PFSK-1 (cell line): ENCODE results near the gene EIF4E1B.

ENCODE experiments used
- FOXP2 ChIP-seq: optimal IDR thresholded peaks from 2 replicates; pipeline ENCODE3; 2011; ENCODE audit warnings: borderline replicate concordance, control low read depth, inconsistent platforms; ENCODE audit not compliant: insufficient read depth; ENCODE audit errors: extremely low read length, extremely low read depth
- POLR2AphosphoS5 ChIP-seq: IDR thresholded peaks from 2 replicates; pipeline ENCODE4 v1.6.1; 2012; ENCODE audit warnings: low read depth, mild to moderate bottlenecking, control low read depth, low read length, moderate library complexity
- SIN3A ChIP-seq: IDR thresholded peaks from 2 replicates; pipeline ENCODE4 v1.6.1; 2012; ENCODE audit warnings: mild to moderate bottlenecking, low read length, moderate library complexity, borderline replicate concordance; ENCODE audit not compliant: insufficient read depth
- TAF1 ChIP-seq: IDR thresholded peaks from 2 replicates; pipeline ENCODE4 v1.6.1; 2012; ENCODE audit warnings: low read length, control low read depth, borderline replicate concordance; ENCODE audit not compliant: insufficient read depth
- TF ChIP-seq, protein P1 (sequence below), 2 experiments: IDR thresholded peaks; 2 replicates each; pipeline versions ENCODE4 v1.6.1 to v1.8.0; 2011 to 2012; ENCODE audit warnings: low read depth in 2 of 2, low read length in 2 of 2, control low read depth in 1 of 2, inconsistent platforms in 1 of 2, mild to moderate bottlenecking in 1 of 2, moderate library complexity in 1 of 2; ENCODE audit not compliant: insufficient read depth in 1 of 2

Gene EIF4E1B

DNA sequence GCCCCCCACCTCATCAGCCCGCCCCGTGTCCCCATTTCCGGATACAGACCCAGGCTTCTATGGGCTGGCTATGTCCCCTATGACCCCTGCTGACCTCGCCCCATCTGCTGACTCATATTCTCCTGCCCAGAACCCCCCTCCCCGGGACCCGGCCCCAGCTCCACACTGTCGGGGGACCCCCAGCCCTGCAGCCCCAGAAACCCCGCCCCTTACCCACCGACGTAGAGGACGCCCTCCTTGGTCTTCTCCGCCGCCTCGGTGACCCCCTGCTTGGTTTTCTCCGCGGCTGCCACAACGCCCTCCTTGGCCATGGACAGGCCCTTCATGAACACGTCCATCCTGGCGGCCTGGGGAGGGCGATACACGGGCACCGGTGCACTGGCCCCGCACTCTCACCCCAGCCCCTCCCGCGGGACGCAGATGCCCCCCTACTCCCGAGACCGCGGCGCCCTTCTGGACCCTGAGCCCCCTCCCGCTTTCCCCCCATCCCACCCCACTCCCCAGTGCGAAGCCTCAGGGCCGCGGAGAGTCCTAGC lies 1.1 kb upstream of the EIF4E1B start:
- TF ChIP-seq, protein P1, sequence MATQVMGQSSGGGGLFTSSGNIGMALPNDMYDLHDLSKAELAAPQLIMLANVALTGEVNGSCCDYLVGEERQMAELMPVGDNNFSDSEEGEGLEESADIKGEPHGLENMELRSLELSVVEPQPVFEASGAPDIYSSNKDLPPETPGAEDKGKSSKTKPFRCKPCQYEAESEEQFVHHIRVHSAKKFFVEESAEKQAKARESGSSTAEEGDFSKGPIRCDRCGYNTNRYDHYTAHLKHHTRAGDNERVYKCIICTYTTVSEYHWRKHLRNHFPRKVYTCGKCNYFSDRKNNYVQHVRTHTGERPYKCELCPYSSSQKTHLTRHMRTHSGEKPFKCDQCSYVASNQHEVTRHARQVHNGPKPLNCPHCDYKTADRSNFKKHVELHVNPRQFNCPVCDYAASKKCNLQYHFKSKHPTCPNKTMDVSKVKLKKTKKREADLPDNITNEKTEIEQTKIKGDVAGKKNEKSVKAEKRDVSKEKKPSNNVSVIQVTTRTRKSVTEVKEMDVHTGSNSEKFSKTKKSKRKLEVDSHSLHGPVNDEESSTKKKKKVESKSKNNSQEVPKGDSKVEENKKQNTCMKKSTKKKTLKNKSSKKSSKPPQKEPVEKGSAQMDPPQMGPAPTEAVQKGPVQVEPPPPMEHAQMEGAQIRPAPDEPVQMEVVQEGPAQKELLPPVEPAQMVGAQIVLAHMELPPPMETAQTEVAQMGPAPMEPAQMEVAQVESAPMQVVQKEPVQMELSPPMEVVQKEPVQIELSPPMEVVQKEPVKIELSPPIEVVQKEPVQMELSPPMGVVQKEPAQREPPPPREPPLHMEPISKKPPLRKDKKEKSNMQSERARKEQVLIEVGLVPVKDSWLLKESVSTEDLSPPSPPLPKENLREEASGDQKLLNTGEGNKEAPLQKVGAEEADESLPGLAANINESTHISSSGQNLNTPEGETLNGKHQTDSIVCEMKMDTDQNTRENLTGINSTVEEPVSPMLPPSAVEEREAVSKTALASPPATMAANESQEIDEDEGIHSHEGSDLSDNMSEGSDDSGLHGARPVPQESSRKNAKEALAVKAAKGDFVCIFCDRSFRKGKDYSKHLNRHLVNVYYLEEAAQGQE (IDR thresholded peaks at IDR 0.05; ENCODE audit: insufficient read depth in 1 of 2, low read depth in 2 of 2, low read length in 2 of 2): no peak
- no peak for TF ChIP-seq POLR2AphosphoS5
- no peak for TF ChIP-seq TAF1
- no peak for TF ChIP-seq SIN3A
- TF ChIP-seq FOXP2: no peak

DNA sequence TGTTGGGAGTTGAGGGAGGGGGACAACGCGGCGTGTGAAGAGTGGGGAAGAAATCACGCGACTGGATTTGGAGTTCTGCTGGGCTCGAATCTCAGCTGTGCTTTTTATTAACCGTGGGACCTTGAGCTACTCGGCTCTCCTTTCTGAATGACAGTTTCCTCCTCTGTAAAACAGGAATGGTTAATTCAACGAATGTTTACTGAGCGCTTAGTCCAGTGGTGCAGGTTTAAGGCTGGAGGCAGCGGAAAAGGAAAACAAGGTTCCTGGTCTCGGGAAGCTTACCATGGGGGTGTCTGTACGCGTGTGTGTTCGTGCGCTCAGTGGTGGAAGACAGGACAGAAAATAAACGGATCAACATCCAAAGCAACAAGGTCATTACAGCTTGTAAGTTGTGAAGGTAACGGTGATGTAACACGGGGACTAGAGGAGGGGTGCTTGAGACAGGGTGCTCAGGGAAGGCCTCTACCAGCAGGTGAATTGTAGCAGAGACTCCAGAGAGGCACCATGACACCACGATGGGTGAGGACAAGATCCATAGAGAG lies 277 bp downstream of the EIF4E1B start:
- TF ChIP-seq POLR2AphosphoS5 (no peak), TAF1 (no peak)

DNA sequence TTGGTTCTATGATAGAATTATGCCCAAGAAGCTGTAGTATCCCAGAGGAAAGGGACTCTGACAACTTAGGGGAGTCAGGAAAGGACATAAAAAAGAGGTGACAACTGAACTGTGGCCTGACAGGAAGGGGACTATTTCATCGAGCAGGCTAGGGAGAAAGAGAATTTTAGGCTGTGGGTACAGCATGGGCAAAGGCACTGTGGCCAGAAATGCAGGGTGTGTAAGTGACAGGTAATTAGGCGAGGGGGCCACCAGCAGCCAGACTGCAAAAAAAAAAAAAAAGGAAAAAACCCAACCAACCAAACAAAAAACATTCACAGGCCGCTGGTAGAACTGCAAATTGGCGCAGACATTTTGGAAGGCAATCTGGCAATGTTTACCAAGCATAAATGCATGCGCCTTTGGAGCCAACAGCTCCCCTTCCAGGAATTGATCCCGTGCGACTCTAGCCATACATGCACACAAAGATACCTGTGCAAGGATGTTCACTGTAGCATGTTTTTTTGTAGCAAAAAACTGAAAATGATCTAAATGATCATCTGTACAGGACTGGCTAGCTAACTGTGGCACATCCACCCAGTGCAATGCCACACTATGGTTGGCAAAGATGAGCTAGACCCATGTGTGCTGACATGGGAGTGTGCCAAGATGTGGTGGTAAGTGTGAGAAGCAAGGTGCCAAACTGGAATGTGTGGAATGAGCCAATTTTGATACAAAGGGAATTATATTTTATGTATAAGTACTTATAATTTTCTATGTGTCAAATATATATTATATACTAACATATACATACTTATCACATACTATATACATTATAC lies 1.1 kb downstream of the EIF4E1B start:
- TF ChIP-seq POLR2AphosphoS5: no peak
- no peak for TF ChIP-seq TAF1
- no peak for TF ChIP-seq FOXP2
- TF ChIP-seq, protein P1 (IDR thresholded peaks at IDR 0.05; ENCODE audit: insufficient read depth in 1 of 2, low read depth in 2 of 2, low read length in 2 of 2): no peak
- no peak for TF ChIP-seq SIN3A

DNA sequence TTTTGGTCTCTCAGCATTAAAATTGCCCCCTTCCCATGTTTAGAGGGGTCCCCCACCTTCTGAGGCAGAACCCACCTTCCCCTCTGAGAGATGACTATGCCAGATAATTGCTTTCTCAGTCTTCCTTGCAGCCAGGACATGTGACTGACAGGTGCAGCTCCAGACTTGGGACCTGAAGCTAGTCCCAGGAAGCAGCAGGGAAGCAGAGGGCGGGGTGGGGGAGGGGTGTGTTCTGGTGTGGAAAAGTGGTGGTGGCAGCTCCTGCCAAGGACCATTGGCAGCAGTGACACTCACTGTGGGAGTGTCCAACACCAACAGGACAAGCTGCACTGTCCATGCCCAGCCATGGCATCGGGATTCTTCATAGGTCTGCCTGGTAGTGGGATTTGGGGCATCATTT lies 2.3 kb downstream of the EIF4E1B start:
- no peak for TF ChIP-seq SIN3A
- TF ChIP-seq, protein P1 (IDR thresholded peaks at IDR 0.05; ENCODE audit: insufficient read depth in 1 of 2, low read depth in 2 of 2, low read length in 2 of 2): no peak
- no peak for TF ChIP-seq TAF1
- no peak for TF ChIP-seq FOXP2
- no peak for TF ChIP-seq POLR2AphosphoS5

DNA sequence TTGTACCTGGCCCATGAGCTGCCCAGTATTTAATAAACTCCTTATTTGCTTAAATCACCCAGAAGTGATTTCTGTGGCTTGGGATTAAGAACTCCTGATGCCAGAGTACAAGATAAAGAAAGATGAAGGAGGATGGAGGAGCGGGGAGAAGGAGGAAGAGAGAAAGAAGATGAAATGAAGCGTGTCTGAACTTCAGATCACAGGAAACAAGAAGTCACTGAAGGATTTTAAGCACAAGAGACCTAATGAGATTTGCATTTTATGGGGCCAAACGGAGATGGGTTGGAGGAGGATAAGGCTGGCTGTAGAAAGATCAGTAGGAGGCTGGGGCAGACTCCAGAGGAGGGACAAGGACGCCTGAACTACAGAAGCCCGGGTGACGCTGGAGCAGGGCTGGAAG lies 3.1 kb downstream of the EIF4E1B start:
- TF ChIP-seq POLR2AphosphoS5 (no peak), FOXP2 (no peak), SIN3A (no peak), TAF1 (no peak)
- TF ChIP-seq, protein P1 (IDR thresholded peaks at IDR 0.05; ENCODE audit: insufficient read depth in 1 of 2, low read depth in 2 of 2, low read length in 2 of 2): no peak
